ENCODE data around the gene SLC4A9. TPM values are rescaled to one million over a fixed set of nuclear protein-coding genes. Genes with fewer than 3 reads are reported as not detected.

The SLC4A9 gene
- total RNA-seq, 1 donor from 2014 or later, result 1.8 TPM

DNA sequence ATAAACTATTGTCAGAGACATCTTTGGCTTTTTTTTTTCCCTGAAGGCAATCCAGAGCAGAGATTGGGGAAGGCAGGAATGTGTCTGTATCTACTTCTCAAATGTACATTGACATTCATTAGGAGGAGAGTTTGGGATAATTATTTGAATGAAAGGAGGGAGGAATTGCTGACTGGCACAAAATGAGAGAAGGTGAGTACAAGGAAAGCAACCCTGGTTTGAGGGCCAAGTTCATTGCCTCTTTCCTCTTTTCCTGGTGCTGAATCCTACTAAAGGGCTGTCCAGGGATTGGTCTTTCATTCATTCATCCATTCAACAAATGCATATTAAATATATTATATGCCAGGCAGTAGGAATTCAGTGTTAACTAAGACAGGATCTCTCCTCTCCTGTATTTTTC, 22.9 kb downstream of the SLC4A9 start:
- no peak overlapping the region for H3K4me3 Mint-ChIP-seq
- no peaks in the 10 kb centered on the region for H3K9me3 Mint-ChIP-seq
- H3K27me3 Mint-ChIP-seq (ENCODE audit: low read depth), result no peaks in the 10 kb centered on the region
- H3K27ac Mint-ChIP-seq, result no peak overlapping the region
- no peaks in the 10 kb centered on the region for H3K36me3 Mint-ChIP-seq
- TF ChIP-seq, protein P1, sequence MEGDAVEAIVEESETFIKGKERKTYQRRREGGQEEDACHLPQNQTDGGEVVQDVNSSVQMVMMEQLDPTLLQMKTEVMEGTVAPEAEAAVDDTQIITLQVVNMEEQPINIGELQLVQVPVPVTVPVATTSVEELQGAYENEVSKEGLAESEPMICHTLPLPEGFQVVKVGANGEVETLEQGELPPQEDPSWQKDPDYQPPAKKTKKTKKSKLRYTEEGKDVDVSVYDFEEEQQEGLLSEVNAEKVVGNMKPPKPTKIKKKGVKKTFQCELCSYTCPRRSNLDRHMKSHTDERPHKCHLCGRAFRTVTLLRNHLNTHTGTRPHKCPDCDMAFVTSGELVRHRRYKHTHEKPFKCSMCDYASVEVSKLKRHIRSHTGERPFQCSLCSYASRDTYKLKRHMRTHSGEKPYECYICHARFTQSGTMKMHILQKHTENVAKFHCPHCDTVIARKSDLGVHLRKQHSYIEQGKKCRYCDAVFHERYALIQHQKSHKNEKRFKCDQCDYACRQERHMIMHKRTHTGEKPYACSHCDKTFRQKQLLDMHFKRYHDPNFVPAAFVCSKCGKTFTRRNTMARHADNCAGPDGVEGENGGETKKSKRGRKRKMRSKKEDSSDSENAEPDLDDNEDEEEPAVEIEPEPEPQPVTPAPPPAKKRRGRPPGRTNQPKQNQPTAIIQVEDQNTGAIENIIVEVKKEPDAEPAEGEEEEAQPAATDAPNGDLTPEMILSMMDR (IDR thresholded peaks at IDR 0.05; ENCODE audit: unreplicated experiment), result no peak
- no peaks in the 10 kb centered on the region for H3K4me1 Mint-ChIP-seq
- DNase-seq (ENCODE audit: low spot score in 2 of 2, unreplicated experiment in 2 of 2), result no peak

DNA sequence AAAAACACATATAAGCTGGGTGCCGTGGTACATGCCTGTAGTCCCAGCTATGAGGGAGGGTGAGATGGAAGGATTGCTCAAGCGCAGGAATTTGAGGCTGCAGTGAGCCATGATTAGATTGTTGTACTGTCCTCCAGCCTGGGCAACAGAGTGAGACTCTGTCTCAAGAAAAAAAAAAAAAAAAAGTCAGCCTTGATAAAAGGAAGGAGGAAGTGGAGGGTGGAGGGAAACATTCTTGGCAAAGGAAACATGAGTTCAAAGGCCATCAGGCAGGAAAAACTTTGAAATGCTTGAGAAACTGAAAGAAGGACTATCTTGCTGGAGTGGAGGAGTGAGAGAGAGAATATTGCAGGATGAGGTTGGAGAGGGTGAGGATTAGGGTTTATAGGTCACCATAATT, 23.3 kb downstream of the SLC4A9 start:
- TF ChIP-seq, protein P1 (IDR thresholded peaks at IDR 0.05; ENCODE audit: unreplicated experiment), result no peak
- no peaks in the 10 kb centered on the region for H3K9me3 Mint-ChIP-seq
- H3K4me1 Mint-ChIP-seq, result no peaks in the 10 kb centered on the region
- no peaks in the 10 kb centered on the region for H3K36me3 Mint-ChIP-seq
- no peaks in the 10 kb centered on the region for H3K27me3 Mint-ChIP-seq (ENCODE audit: low read depth)
- DNase-seq (ENCODE audit: low spot score in 2 of 2, unreplicated experiment in 2 of 2), result no peak
- H3K4me3 Mint-ChIP-seq, result no peak overlapping the region
- H3K27ac Mint-ChIP-seq, result no peak overlapping the region

DNA sequence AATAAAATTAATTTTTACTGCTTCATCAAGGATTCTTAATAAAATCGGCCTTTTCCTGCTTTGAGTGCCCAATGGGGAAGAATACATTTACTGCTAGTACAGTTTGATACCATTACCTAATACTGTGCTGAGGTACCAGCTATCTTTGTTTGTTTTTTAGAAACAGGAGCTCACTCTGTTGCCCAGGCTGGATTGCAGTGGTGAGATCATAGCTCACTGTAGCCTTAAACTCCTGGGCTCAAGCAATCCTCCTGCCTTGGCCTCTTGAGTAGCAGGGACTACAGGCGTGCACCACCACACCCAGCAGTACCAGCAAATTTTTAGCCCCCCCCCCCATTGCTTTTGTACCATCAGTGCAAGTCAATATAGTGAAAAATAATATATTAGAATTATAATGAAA, 28.1 kb downstream of the SLC4A9 start:
- no peak overlapping the region for H3K27ac Mint-ChIP-seq
- TF ChIP-seq, protein P1 (IDR thresholded peaks at IDR 0.05; ENCODE audit: unreplicated experiment), result no peak
- H3K4me3 Mint-ChIP-seq, result no peak overlapping the region
- no peak for DNase-seq (ENCODE audit: low spot score in 2 of 2, unreplicated experiment in 2 of 2)
- no peaks in the 10 kb centered on the region for H3K4me1 Mint-ChIP-seq
- no peaks in the 10 kb centered on the region for H3K36me3 Mint-ChIP-seq
- H3K9me3 Mint-ChIP-seq, result no peaks in the 10 kb centered on the region
- H3K27me3 Mint-ChIP-seq (ENCODE audit: low read depth), result no peaks in the 10 kb centered on the region

DNA sequence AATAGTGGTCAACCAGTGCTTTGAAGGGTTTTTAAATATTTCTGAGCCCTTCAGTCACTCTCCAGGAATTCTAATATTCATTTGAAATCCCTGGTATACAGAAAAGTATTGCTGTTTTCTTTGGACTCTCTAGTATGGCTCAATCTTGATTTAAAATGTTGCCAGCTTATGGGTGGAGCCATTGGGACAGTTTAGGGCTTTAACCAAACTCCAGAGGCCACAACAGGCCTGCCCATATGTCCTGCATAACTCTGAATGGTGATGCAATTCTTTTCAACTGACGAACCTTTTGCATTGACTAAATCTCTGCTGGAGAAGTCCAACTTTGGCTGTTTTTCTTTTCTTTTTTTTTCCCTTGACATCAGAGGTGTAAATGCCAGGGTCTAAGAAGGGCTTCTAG, 31.3 kb downstream of the SLC4A9 start:
- Mint-ChIP-seq H3K4me3 (no peak overlapping the region), H3K27ac (no peak overlapping the region), H3K9me3 (no peaks in the 10 kb centered on the region), H3K4me1 (no peaks in the 10 kb centered on the region), H3K36me3 (no peaks in the 10 kb centered on the region), H3K27me3 (ENCODE audit: low read depth) (no peaks in the 10 kb centered on the region)
- no peak for DNase-seq (ENCODE audit: low spot score in 2 of 2, unreplicated experiment in 2 of 2)
- TF ChIP-seq, protein P1 (IDR thresholded peaks at IDR 0.05; ENCODE audit: unreplicated experiment), result no peak

DNA sequence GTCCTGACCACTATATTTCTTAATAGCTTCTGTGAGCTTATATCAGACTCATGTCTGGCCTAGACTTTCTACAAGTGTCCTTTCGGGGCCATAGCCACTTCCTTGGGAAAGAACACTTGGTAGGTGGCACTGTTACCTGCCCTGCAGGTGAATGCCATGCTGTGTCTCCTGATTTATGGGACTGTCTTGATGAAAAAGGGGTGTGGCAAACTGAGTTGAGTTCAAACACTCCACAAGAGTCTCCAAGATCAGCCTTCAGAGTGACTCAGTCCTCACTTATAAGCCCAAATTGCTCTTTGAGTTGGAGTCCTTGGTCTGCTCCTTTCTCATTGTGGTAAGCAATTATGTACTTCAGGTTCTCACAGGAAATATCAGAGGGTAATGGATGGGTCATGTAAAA, 31.7 kb downstream of the SLC4A9 start:
- no peak overlapping the region for H3K4me3 Mint-ChIP-seq
- no peaks in the 10 kb centered on the region for H3K4me1 Mint-ChIP-seq
- TF ChIP-seq, protein P1 (IDR thresholded peaks at IDR 0.05; ENCODE audit: unreplicated experiment), result no peak
- no peaks in the 10 kb centered on the region for H3K27me3 Mint-ChIP-seq (ENCODE audit: low read depth)
- no peaks in the 10 kb centered on the region for H3K9me3 Mint-ChIP-seq
- DNase-seq (ENCODE audit: low spot score in 2 of 2, unreplicated experiment in 2 of 2), result no peak
- no peak overlapping the region for H3K27ac Mint-ChIP-seq
- H3K36me3 Mint-ChIP-seq, result no peaks in the 10 kb centered on the region

DNA sequence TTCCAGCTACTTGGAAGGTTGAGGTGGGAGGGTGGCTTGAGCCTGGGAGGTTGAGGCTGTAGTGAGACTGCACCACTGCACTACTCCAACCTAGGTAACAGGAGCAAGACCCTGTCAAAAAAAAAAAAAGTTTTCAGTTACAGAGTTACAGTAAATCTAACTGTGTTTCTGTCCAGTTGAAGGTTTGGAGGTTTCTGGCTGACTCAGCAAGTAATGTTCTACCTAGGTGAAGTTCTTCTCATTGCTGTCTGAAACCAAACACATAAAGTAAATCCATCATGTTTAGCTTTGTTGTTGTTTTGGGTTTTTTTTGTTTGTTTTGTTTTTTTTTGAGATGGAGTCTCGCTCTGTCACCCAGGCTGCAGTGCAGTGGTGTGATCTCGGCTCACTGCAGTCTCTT, 33.7 kb downstream of the SLC4A9 start:
- Mint-ChIP-seq H3K9me3 (no peaks in the 10 kb centered on the region), H3K4me1 (no peaks in the 10 kb centered on the region), H3K27me3 (ENCODE audit: low read depth) (no peaks in the 10 kb centered on the region), H3K4me3 (no peak overlapping the region), H3K36me3 (no peaks in the 10 kb centered on the region), H3K27ac (no peak overlapping the region)
- no peak for DNase-seq (ENCODE audit: low spot score in 2 of 2, unreplicated experiment in 2 of 2)
- TF ChIP-seq, protein P1 (IDR thresholded peaks at IDR 0.05; ENCODE audit: unreplicated experiment), result no peak

Data from mesothelial cell of epicardium (in vitro differentiated cells).